GM11168 (cell line): ENCODE measurements around the gene TEX261.

Source experiments
- in situ Hi-C: fragments of 300-500 bp; cut with MboI; formaldehyde crosslinking; loops from one replicate; pipeline ENCODE4 v1.12.0; 2022; ENCODE audit warnings: low sequenced_read_pairs; ENCODE audit not compliant: unreplicated experiment

The TEX261 gene

GRCh38 chr2:70960833-70961647 is 33.6 kb downstream of the TEX261 start:
- in situ Hi-C loops: no loop called here

GRCh38 chr2:70959851-70960832 is 34.5 kb downstream of the TEX261 start:
- in situ Hi-C loops: no loop called here

GRCh38 chr2:70959271-70959761 is 35.4 kb downstream of the TEX261 start:
- in situ Hi-C loops: no loop called here

GRCh38 chr2:70958759-70959158 is 35.9 kb downstream of the TEX261 start:
- in situ Hi-C loops: no loop called here

GRCh38 chr2:70957798-70958197 is 36.9 kb downstream of the TEX261 start:
- in situ Hi-C loops: no loop called here

- in situ Hi-C loops: no loop called here
These were observed 38.5 kb downstream of the TEX261 start for GRCh38 chr2:70956141-70956540.

GRCh38 chr2:70954886-70955285 is 39.8 kb downstream of the TEX261 start:
- in situ Hi-C loops: no loop called here

- in situ Hi-C loops: no loop called here
These were observed 45.6 kb downstream of the TEX261 start for GRCh38 chr2:70949086-70949485.

GRCh38 chr2:70948337-70949003 is 46.2 kb downstream of the TEX261 start:
- in situ Hi-C loops: no loop called here

- in situ Hi-C loops: no loop called here
These were observed 47.0 kb downstream of the TEX261 start for GRCh38 chr2:70947556-70948184.

GRCh38 chr2:70946832-70947442 is 47.7 kb downstream of the TEX261 start:
- in situ Hi-C loops: no loop called here

GRCh38 chr2:70944111-70944690 is 50.5 kb downstream of the TEX261 start:
- in situ Hi-C loops: no loop called here

GRCh38 chr2:70943205-70943871 is 51.3 kb downstream of the TEX261 start:
- in situ Hi-C loops: no loop called here

- in situ Hi-C loops: no loop called here
These were observed 52.1 kb downstream of the TEX261 start for GRCh38 chr2:70942396-70943204.

- in situ Hi-C loops: no loop called here
These were observed 53.0 kb downstream of the TEX261 start for GRCh38 chr2:70941701-70942100.

GRCh38 chr2:70941186-70941585 is 53.5 kb downstream of the TEX261 start:
- in situ Hi-C loops: no loop called here

- in situ Hi-C loops: no loop called here
These were observed 54.7 kb downstream of the TEX261 start for GRCh38 chr2:70939839-70940580.
